C4-2B (cell line): ENCODE measurements around the gene PRKCD.

Experiments
- H3K27ac ChIP-seq: fragments of 450-650 bp; 2 replicates; pipeline ENCODE4 v1.5.1; 2017
- CTCF ChIP-seq: fragments of 450-650 bp; conservative IDR thresholded peaks from 2 replicates; pipeline ENCODE4 v1.5.1; 2017; ENCODE audit warnings: mild to moderate bottlenecking
- ZFX ChIP-seq: fragments of 450-650 bp; IDR thresholded peaks from 2 replicates; pipeline ENCODE4 v1.6.1; 2017

The PRKCD gene

GRCh38 chr3:53147151-53147902 is 13.7 kb upstream of the PRKCD start:
- H3K27ac ChIP-seq = peak overlapping the region; percentile 94
- TF ChIP-seq ZFX = no peak
- TF ChIP-seq CTCF = no peak

- peak overlapping the region; percentile 94 for H3K27ac ChIP-seq
- TF ChIP-seq ZFX (no peak), CTCF (no peak)
These were observed 13.1 kb upstream of the PRKCD start for GRCh38 chr3:53147903-53148400.

- TF ChIP-seq CTCF (no peak), ZFX (no peak)
- H3K27ac ChIP-seq = peak overlapping the region; percentile 94
These were observed 11.9 kb upstream of the PRKCD start for GRCh38 chr3:53149006-53149690.

- peak overlapping the region; percentile 94 for H3K27ac ChIP-seq
These were observed 11.3 kb upstream of the PRKCD start for GRCh38 chr3:53149699-53150098.

GRCh38 chr3:53150247-53151085 is 10.5 kb upstream of the PRKCD start:
- peak overlapping the region; percentile 94 for H3K27ac ChIP-seq
- no peak for TF ChIP-seq CTCF
- no peak for TF ChIP-seq ZFX

More at GRCh38 chr3:53149699-53150098, 11.3 kb upstream of the PRKCD start:
- TF ChIP-seq ZFX (no peak), CTCF (no peak)

GRCh38 chr3:53151086-53151438 is 9.9 kb upstream of the PRKCD start:
- H3K27ac ChIP-seq = peak overlapping the region; percentile 94

GRCh38 chr3:53151465-53151864 is 9.5 kb upstream of the PRKCD start:
- H3K27ac ChIP-seq = peak overlapping the region; percentile 94
- TF ChIP-seq ZFX (no peak), CTCF (no peak)
